NCI-H748 treated with DMSO at 0.1 percent for 48 hours (cell line): Measurements from ENCODE around the gene FGFR4.

Experiments used
- DNase-seq: peaks from one replicate; lab custom pipeline; 2025; lab: John Stamatoyannopoulos, UW

FGFR4 gene

DNA sequence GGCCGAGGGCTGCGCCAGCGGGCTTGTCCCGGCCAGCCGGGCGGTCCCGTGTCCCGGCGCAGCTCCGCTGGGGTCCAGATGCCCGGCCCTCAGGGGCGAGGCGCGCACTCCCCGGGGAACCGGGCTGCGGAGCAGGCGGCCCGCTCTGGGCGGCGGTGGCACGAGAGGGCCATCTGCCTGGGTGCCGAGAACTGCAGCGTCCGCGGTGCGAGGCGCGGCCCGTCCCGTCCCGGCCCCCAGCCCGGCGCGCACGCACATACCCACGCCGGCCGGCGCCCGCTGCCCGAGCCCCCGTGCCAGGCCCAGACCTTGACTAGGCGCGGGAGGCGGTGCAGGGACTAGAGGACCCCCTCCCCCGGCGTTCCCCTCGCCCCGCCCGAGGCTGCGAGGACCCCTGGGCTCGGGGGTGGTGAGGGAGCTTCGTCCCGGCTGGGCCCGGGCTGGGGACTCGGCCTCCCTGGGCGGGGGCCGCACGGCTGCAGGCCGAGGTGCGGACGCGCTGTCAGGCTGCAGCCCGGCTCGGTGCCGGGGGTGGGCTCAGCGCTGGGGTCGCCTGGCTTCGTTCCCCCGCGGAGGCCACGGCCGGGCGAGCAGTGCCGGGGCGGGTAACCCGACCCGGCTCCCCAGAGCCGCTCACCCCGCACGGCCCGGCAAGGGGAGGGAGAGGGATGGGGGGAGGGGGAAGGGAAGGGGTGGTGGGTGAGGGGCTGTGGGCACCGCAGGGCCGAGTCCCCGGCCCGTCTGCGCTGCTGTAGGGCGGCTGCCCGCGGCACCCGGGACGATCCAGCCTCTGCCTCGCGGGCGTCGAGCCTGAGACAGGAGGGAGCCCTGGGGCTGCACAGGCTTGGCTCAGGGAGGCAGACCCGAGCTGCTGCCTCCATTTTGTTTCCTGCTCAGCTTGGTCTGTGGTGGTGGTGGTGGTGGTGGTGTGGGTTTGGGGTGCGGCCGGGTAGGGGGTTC, 45.7 kb downstream of the FGFR4 start:
- DNase-seq = no peak

DNA sequence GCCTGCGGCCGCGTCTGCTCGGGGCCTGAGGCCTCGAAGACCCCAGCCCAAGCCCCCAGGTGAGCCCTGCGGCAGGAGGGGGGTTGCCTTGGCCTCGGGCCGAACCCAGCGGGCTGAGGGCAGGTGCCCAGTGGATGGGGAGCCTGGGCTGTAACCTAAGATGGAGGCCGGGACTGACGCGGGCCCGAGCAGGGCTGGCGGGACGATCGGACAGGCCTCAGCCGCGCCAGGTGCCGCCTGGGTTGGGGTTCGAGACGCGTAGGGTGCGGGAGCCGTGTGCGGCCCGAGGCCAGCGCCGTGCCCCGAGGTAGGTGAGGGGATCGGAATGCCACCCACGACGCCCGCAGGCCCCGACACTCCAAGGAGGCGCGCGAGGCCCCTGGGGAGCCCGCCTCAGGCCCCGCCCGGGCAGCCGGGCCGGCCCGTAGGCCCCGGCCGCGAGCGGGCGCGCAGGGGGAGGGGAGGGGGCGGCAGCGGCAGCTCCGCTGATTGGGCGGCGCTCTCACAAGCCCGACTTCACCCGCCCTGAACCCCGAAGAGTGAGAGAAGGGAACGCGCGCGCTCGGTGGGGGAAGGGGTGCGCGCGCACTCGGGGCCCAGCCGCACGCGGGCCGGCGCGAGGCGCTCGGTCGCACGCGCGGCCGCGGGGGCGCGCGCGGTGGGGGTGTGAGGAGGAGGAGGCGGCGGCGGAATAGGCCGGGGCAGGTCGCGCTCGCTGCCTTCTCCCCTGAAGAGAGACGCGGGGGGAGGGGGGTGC, 46.6 kb downstream of the FGFR4 start, which contains the start of gene NSD1:
TSS of gene NSD1 (plus strand) at position 678 of the 757 bp plus-strand sequence. CDS start 1,331 bp downstream, outside the sequence.
- DNase-seq = no peak

DNA sequence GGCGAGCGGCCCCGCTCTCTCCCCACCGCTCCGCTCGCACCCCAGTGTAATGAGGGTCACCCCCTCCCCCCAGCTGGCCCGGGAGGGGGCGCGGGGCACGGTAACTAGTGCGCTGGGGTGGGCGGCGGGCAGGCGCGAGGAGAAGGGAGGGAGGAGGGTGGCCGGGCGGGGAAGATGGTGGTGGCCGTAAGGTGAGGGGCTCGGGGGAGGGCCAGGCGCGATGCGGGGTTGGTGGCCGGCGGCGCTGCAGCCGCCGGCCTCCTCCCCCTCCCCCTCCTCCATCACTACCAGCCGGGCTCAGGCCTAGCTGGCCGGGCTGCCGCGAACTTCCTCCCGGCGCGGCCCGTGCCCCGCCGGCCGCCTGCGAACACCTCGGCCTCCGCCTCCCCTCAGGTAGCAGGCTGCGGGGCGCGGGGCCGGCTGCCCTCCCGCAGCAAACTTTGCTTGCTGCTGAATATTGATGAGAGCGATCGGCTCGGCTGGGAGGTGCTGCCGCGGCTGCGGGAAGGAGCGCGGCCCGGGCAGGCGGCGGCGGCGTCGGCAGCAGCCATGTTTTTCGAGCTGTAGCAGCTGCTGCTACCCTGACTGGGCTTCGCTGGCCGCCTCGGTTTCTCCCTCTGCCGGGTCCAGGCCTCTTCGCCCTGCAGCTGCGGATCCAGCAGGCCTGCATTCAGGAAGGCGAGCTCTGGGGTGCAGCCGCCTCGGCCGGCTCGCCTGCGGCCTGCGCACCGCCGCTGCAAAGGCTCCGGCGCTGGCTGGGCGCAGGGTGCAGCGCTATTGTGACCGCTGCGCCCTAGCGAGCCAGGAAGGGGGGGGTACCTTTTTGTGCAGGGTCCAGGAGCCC, 47.4 kb downstream of the FGFR4 start:
- DNase-seq = no peak

- no peak for DNase-seq
These were observed 48.0 kb downstream of the FGFR4 start for GRCh38 chr5:177134697-177135225.

DNA sequence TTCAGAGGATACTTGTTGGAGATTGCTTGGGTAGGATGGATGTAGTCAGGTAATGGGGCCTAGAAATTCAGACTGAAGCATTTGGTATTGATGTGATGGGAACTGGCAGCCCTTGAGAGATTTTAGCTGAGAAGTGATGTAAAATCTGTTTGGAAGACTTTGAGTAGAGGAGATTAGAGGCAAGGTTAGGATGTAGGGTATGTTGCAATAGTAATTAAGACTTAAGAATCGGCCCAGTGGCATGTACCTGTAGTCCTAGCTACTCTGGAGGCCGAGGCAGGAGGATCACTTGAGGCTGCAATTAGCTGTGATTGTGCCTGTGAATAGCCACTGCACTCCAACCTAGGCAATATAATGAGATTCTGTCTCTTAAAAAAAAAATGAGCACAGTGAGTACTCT, 53.6 kb downstream of the FGFR4 start:
- DNase-seq = no peak

GRCh38 chr5:177141496-177141895, 54.8 kb downstream of the FGFR4 start:
- no peak for DNase-seq

DNA sequence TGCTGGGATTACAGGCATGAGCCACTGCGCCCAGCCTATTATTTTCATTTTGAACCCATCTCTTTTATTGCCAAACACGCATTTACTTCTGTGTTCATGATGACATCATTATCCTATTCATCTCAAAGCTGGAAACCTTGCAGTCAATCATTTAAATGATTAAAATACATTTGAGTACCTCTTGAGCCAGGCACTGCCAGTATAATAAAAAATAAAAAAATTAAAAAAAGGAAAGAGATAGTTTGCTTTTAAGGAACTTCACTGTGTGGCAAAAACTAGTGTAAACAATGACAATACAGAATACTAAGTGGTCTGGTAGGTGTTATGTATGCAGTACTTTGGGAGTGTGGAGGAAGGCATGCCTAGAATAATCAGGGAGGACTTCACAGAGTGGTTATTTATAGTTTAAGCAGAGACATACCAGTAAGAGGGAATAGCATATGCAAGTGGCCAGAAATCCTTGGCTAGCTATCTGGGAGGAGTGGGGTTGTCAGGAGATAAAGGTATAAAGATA, 55.4 kb downstream of the FGFR4 start:
- DNase-seq = no peak

DNA sequence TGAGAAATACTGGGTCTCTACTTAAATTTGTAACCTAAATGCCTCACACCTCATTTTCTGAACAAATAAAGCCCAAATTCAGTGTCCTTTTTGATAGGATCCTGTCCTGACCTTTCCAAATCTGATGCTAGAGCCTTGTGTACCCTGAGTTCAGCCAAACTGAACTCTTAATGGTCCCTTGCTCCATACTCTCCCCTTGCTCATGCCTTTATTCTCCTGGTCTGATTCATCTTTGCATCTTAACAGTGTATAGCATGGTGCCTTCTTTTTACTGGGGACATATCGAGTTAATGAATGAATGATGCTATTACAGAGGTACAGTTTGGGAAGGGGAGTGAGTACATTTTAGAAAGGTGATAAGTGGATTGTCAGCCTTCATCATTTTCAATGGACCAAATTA, 56.1 kb downstream of the FGFR4 start:
- DNase-seq = no peak

- no peak for DNase-seq
These were observed 60.4 kb downstream of the FGFR4 start for GRCh38 chr5:177146891-177147638.
